HepG2 (cell line): ENCODE results near the gene SLC35B3. TPM values are rescaled to one million over a fixed set of nuclear protein-coding genes. Genes with fewer than 3 reads are reported as not detected.

Source experiments
- ATAC-seq: fragments of 200-7000 bp; cut with Tn5 transposase; 3 replicates; pipeline ENCODE4 v1.9.1; 2020; ENCODE audit warnings: mild to moderate bottlenecking, moderate library complexity
- BruUV-seq: library from RNA; stranded (reverse); fragments of 400-500 nt; replicated peaks from 2 replicates; lab custom pipeline; 2021; lab: Mats Ljungman, UMichigan
- CTCF ChIA-PET: fragments of 300-600 bp; formaldehyde crosslinking; extraction: SDS; loops from one replicate; lab custom pipeline; 2021; ENCODE audit warnings: low total read pairs, inconsistent platforms, low intra/inter-chr PET ratio; lab: Yijun Ruan, JAX
- POLR2A ChIA-PET: fragments of 350-600 bp; sonication (Branson Sonifier 250); formaldehyde crosslinking; loops from one replicate; lab custom pipeline; 2020; ENCODE audit warnings: antibody characterized with exemption, inconsistent platforms; lab: Yijun Ruan, JAX
- DNase-seq: peaks from one replicate; pipeline ENCODE4 v3.0.0-alpha.2; 2015; ENCODE audit warnings: low spot score
- FAIRE-seq: peaks from 3 replicates; lab custom pipeline; 2011; peaks lifted over from hg19 to GRCh38; lab: Jason Lieb, UNC
- H2AFZ ChIP-seq: one replicate; pipeline ENCODE4 v1.6.1; 2011; ENCODE audit warnings: low read length, inconsistent platforms
- H3K27ac ChIP-seq: fragments of 300-600 bp; 3 replicates; pipeline ENCODE4 v1.8.0; 2011; ENCODE audit warnings: mixed run types, mild to moderate bottlenecking, mixed read lengths, low read length, inconsistent platforms; ENCODE audit not compliant: insufficient read depth; ENCODE audit errors: extremely low read length
- H3K27me3 ChIP-seq, 2 experiments: fragments of 200-600 bp in 1 of 2; 2 replicates in 1 of 2; 3 replicates in 1 of 2; pipeline versions ENCODE4 v1.6.0 to v1.8.0; 2011; ENCODE audit warnings: low read length in 2 of 2, mild to moderate bottlenecking in 2 of 2, moderate library complexity in 2 of 2, inconsistent platforms in 1 of 2; ENCODE audit not compliant: insufficient read depth in 2 of 2, control insufficient read depth in 1 of 2
- H3K36me3 ChIP-seq, 2 experiments: fragments of 200-600 bp in 1 of 2; replicated peaks in 1 of 2; 2 replicates in 1 of 2; 3 replicates in 1 of 2; pipeline versions ENCODE4 v1.5.1 to v1.8.0; 2011; ENCODE audit warnings: low read length in 2 of 2, inconsistent platforms in 1 of 2; ENCODE audit not compliant: insufficient read depth in 2 of 2, control insufficient read depth in 1 of 2
- H3K4me1 ChIP-seq: 2 replicates; pipeline ENCODE4 v1.5.1; 2012; ENCODE audit warnings: low read length, inconsistent platforms; ENCODE audit not compliant: insufficient read depth
- H3K4me2 ChIP-seq: 2 replicates; pipeline ENCODE4 v1.6.0; 2011; ENCODE audit warnings: low read depth, low read length, inconsistent platforms
- H3K4me3 ChIP-seq, 3 experiments: fragments of 200-600 bp in 1 of 3; sonication (generic), shearing (Covaris generic) in 1 of 3; replicated peaks in 1 of 3; 2 replicates each; pipeline ENCODE4 v1.5.1; 2011 to 2016; ENCODE audit warnings: low read length in 3 of 3, inconsistent platforms in 2 of 3, low read depth in 2 of 3, mild to moderate bottlenecking in 2 of 3, control low read depth in 1 of 3, mixed read lengths in 1 of 3; ENCODE audit not compliant: insufficient read depth in 1 of 3
- H3K79me2 ChIP-seq: one replicate; pipeline ENCODE4 v1.6.1; 2011; ENCODE audit warnings: low read length, inconsistent platforms; ENCODE audit not compliant: insufficient read depth
- H3K9ac ChIP-seq: 2 replicates; pipeline ENCODE4 v1.6.0; 2011; ENCODE audit warnings: mild to moderate bottlenecking, low read depth, low read length, inconsistent platforms; ENCODE audit not compliant: insufficient read depth
- H3K9me3 ChIP-seq: 2 replicates; pipeline ENCODE4 v1.5.1; 2012; ENCODE audit warnings: mild to moderate bottlenecking, low read length
- H4K20me1 ChIP-seq: 2 replicates; pipeline ENCODE4 v1.6.0; 2011; ENCODE audit warnings: inconsistent platforms, mild to moderate bottlenecking, low read length, moderate library complexity; ENCODE audit not compliant: insufficient read depth
- ESRRA ChIP-seq: sonication (generic); formaldehyde crosslinking; IDR thresholded peaks from 2 replicates; pipeline ENCODE4 v1.5.1; 2020; ENCODE audit warnings: mild to moderate bottlenecking, low read depth, missing genetic modification reagents
- FLYWCH1 ChIP-seq: sonication (generic); formaldehyde crosslinking; IDR thresholded peaks from 2 replicates; pipeline ENCODE4 v1.8.1; 2023; ENCODE audit warnings: mild to moderate bottlenecking, missing genetic modification reagents
- HMGXB3 ChIP-seq: sonication (generic); formaldehyde crosslinking; IDR thresholded peaks from 2 replicates; pipeline ENCODE4 v1.4.0; 2020; ENCODE audit warnings: missing genetic modification reagents, borderline replicate concordance
- HNF1B ChIP-seq: sonication (generic); formaldehyde crosslinking; IDR thresholded peaks from 2 replicates; pipeline ENCODE4 v1.5.1; 2020; ENCODE audit warnings: mild to moderate bottlenecking, moderate library complexity, missing genetic modification reagents
- IRF9 ChIP-seq: sonication (generic); formaldehyde crosslinking; IDR thresholded peaks from 2 replicates; pipeline ENCODE4 v1.8.0; 2022; ENCODE audit warnings: missing genetic modification reagents, mild to moderate bottlenecking, borderline replicate concordance
- PHF8 ChIP-seq: sonication (generic); formaldehyde crosslinking; IDR thresholded peaks from 2 replicates; pipeline ENCODE4 v1.5.0; 2020; ENCODE audit warnings: missing genetic modification reagents
- PRDM15 ChIP-seq: sonication (generic); formaldehyde crosslinking; IDR thresholded peaks from 2 replicates; pipeline ENCODE4 v1.4.0; 2020; ENCODE audit warnings: missing genetic modification reagents
- TEF ChIP-seq: sonication (generic); formaldehyde crosslinking; IDR thresholded peaks from 2 replicates; pipeline ENCODE4 v1.5.0; 2020; ENCODE audit warnings: missing genetic modification reagents
- ZNF274 ChIP-seq: sonication (generic); formaldehyde crosslinking; IDR thresholded peaks from 2 replicates; pipeline ENCODE4 v1.5.1; 2020; ENCODE audit warnings: mild to moderate bottlenecking, missing genetic modification reagents
- ZNF446 ChIP-seq: sonication (generic); formaldehyde crosslinking; IDR thresholded peaks from 2 replicates; pipeline ENCODE4 v1.5.0; 2020; ENCODE audit warnings: mild to moderate bottlenecking, missing genetic modification reagents
- ZNF543 ChIP-seq: sonication (generic); formaldehyde crosslinking; IDR thresholded peaks from 2 replicates; pipeline ENCODE4 v1.4.0; 2020; ENCODE audit warnings: mild to moderate bottlenecking, missing genetic modification reagents
- ZNF652 ChIP-seq: IDR thresholded peaks from 2 replicates; pipeline ENCODE4 v1.6.1; 2016; ENCODE audit warnings: low read depth, borderline replicate concordance
- ZNF841 ChIP-seq: sonication (generic); formaldehyde crosslinking; IDR thresholded peaks from 2 replicates; pipeline ENCODE4 v1.8.1; 2023; ENCODE audit warnings: missing genetic modification reagents, borderline replicate concordance
- ZSCAN12 ChIP-seq: sonication (generic); formaldehyde crosslinking; IDR thresholded peaks from 2 replicates; pipeline ENCODE4 v1.9.0; 2021; ENCODE audit warnings: mild to moderate bottlenecking, missing genetic modification reagents
- whole genome bisulfite sequencing: methylation state at CpG from one replicate; pipeline ENCODE4 v1.1.6; 2017; ENCODE audit warnings: low lambda C conversion rate; 5-methylcytosine and 5-hydroxymethylcytosine counted together
- in situ Hi-C: cut with HindIII; loops from 2 replicates; pipeline ENCODE4 v1.10.0; 2017; ENCODE audit warnings: low pct_unique_long_range_greater_than_20kb; ENCODE audit not compliant: extremely low pct_ligation_motif_present
- intact Hi-C: fragments of 100-400 bp; cut with micrococcal nuclease; formaldehyde crosslinking; loops from one replicate; pipeline ENCODE4 v1.10.0; 2022; ENCODE audit not compliant: unreplicated experiment
- polyA plus RNA-seq, 8 experiments: library from polyadenylated mRNA; depleted of rRNA in 3 of 8; stranded (reverse) in 7 of 8; unstranded in 1 of 8; fragments of >200 nt; fragmentation: Illumina TruSeq in 4 of 8; extraction: Trizol in 4 of 8; gene quantifications; 2 replicates each; pipeline versions ENCODE4 v1.2.1 to v1.2.3, GENCODE V29; 2011 to 2016; ENCODE audit warnings: low read depth in 4 of 8, missing spikeins in 1 of 8, mixed read lengths in 1 of 8; ENCODE audit not compliant: insufficient read depth in 1 of 8
- total RNA-seq, 5 experiments: library from RNA; depleted of rRNA; stranded (reverse); fragments of >200 nt; fragmentation: Illumina TruSeq; extraction: Trizol; gene quantifications; 2 replicates each; pipeline ENCODE4 v1.2.3, GENCODE V29; 2016; ENCODE audit warnings: low read depth in 1 of 5

The SLC35B3 gene
- total and polyA plus RNA-seq, 2 of the 13 experiments (the other 11 are each of a cell fraction or from before 2014, with no cell fraction given): 8.7 to 13.5 TPM

GRCh38 chr6:8476656-8477055 is 41.3 kb upstream of the SLC35B3 start:
- DNase-seq: no peak
- no TSS peak for BruUV-seq
- Histone ChIP-seq H3K27me3 (no peaks in the 10 kb centered on the region), H4K20me1 (no peaks in the 10 kb centered on the region), H3K9me3 (peaks cover 7% of the 10 kb centered on the region; the same call in 1 of the 2 replicates), H3K4me2 (no peak overlapping the region), H3K4me1 (no peaks in the 10 kb centered on the region), H3K9ac (no peak overlapping the region), H3K4me3 (no peak overlapping the region), H3K36me3 (no peaks in the 10 kb centered on the region), H3K79me2 (no peaks in the 10 kb centered on the region), H3K27ac (no peak overlapping the region), H2AFZ (no peak overlapping the region)
- CTCF ChIA-PET: no interaction called here
- 0% methylated on average over 1 of the region's 1 CpG for WGBS
- no peak for FAIRE-seq
- in situ Hi-C loops: no loop called here
- no peak for ATAC-seq
- POLR2A ChIA-PET: no interaction called here
- intact Hi-C loops: no loop called here
- TF ChIP-seq ZNF841 (CRISPR knock-in tag) (no peak), PRDM15 (CRISPR knock-in tag) (no peak), ZNF274 (no peak), ZNF543 (CRISPR knock-in tag) (no peak), IRF9 (CRISPR knock-in tag) (no peak), TEF (CRISPR knock-in tag) (no peak), ZNF446 (CRISPR knock-in tag) (no peak), ESRRA (no peak), HMGXB3 (CRISPR knock-in tag) (no peak), ZSCAN12 (no peak), ZNF652 (CRISPR knock-in tag) (no peak), PHF8 (CRISPR knock-in tag) (no peak), FLYWCH1 (CRISPR knock-in tag) (no peak), HNF1B (CRISPR knock-in tag) (no peak)
